ENCODE data around the gene NTRK2.

Gene NTRK2

GRCh38 chr9:84939774-84940173, 270.2 kb downstream of the NTRK2 start:
- Histone ChIP-seq H3K4me3 (ENCODE audit: control insufficient read depth in 1 of 7, extremely low read depth in 1 of 7, insufficient read depth in 4 of 7, low read depth in 2 of 7, low read length in 6 of 7) (no peak overlapping the region), H3K27ac (ENCODE audit: insufficient read depth in 1 of 2, low read depth in 1 of 2, low read length in 2 of 2, poor library complexity in 1 of 2, severe bottlenecking in 2 of 2) (no peak overlapping the region), H3K27me3 (replicated peaks in 2 of 5; ENCODE audit: control insufficient read depth in 4 of 5, insufficient read depth in 5 of 5, low read length in 4 of 5) (peaks cover 0 to 2% (median 0%) of the 10 kb centered on the region in 5 experiments), H3K4me1 (ENCODE audit: control extremely low read depth in 1 of 4, control insufficient read depth in 4 of 4, insufficient read depth in 4 of 4, low read length in 3 of 4) (no peaks in the 10 kb centered on the region), H3K36me3 (ENCODE audit: control insufficient read depth in 4 of 4, insufficient read depth in 4 of 4, low read length in 3 of 4) (no peaks in the 10 kb centered on the region), H3K9me3 (ENCODE audit: control extremely low read depth in 1 of 5, control insufficient read depth in 4 of 5, insufficient read depth in 2 of 5, low read depth in 1 of 5, low read length in 4 of 5) (no peaks in the 10 kb centered on the region)
- CTCF ChIA-PET, result no interaction called here
- POLR2A ChIA-PET, result no interaction called here
- WGBS (ENCODE audit: insufficient coverage), result 86% methylated on average over 2 of the region's 3 CpGs
- no peak for DNase-seq

- H3K9me3 ChIP-seq (ENCODE audit: control extremely low read depth in 1 of 5, control insufficient read depth in 4 of 5, insufficient read depth in 2 of 5, low read depth in 1 of 5, low read length in 4 of 5), result no peaks in the 10 kb centered on the region
- DNase-seq, result no peak
- no peak overlapping the region for H3K27ac ChIP-seq (ENCODE audit: insufficient read depth in 1 of 2, low read depth in 1 of 2, low read length in 2 of 2, poor library complexity in 1 of 2, severe bottlenecking in 2 of 2)
- H3K4me3 ChIP-seq (ENCODE audit: control insufficient read depth in 1 of 7, extremely low read depth in 1 of 7, insufficient read depth in 4 of 7, low read depth in 2 of 7, low read length in 6 of 7), result no peak overlapping the region
- ChIA-PET CTCF (no interaction called here), POLR2A (no interaction called here)
- peaks cover 0 to 2% (median 0%) of the 10 kb centered on the region in 5 experiments for H3K27me3 ChIP-seq (replicated peaks in 2 of 5; ENCODE audit: control insufficient read depth in 4 of 5, insufficient read depth in 5 of 5, low read length in 4 of 5)
- WGBS (ENCODE audit: insufficient coverage), result 100% methylated on average over 2 of the region's 2 CpGs
- no peaks in the 10 kb centered on the region for H3K4me1 ChIP-seq (ENCODE audit: control extremely low read depth in 1 of 4, control insufficient read depth in 4 of 4, insufficient read depth in 4 of 4, low read length in 3 of 4)
- no peaks in the 10 kb centered on the region for H3K36me3 ChIP-seq (ENCODE audit: control insufficient read depth in 4 of 4, insufficient read depth in 4 of 4, low read length in 3 of 4)
Observed at GRCh38 chr9:84940294-84940693, 270.8 kb downstream of the NTRK2 start.

- Histone ChIP-seq H3K4me1 (ENCODE audit: control extremely low read depth in 1 of 4, control insufficient read depth in 4 of 4, insufficient read depth in 4 of 4, low read length in 3 of 4) (no peaks in the 10 kb centered on the region), H3K9me3 (ENCODE audit: control extremely low read depth in 1 of 5, control insufficient read depth in 4 of 5, insufficient read depth in 2 of 5, low read depth in 1 of 5, low read length in 4 of 5) (no peaks in the 10 kb centered on the region), H3K36me3 (ENCODE audit: control insufficient read depth in 4 of 4, insufficient read depth in 4 of 4, low read length in 3 of 4) (no peaks in the 10 kb centered on the region), H3K27ac (ENCODE audit: insufficient read depth in 1 of 2, low read depth in 1 of 2, low read length in 2 of 2, poor library complexity in 1 of 2, severe bottlenecking in 2 of 2) (no peak overlapping the region), H3K4me3 (ENCODE audit: control insufficient read depth in 1 of 7, extremely low read depth in 1 of 7, insufficient read depth in 4 of 7, low read depth in 2 of 7, low read length in 6 of 7) (no peak overlapping the region), H3K27me3 (replicated peaks in 2 of 5; ENCODE audit: control insufficient read depth in 4 of 5, insufficient read depth in 5 of 5, low read length in 4 of 5) (no peaks in the 10 kb centered on the region)
- POLR2A ChIA-PET, result no interaction called here
- no peak for DNase-seq
- CTCF ChIA-PET, result interaction anchor here (0.5 kb wide), 1 partner anchor 540 kb away, joined by 3 read pairs; no protein-coding TSS in a partner anchor
Observed at GRCh38 chr9:84941792-84942191, 272.3 kb downstream of the NTRK2 start.

- ChIA-PET POLR2A (no interaction called here), CTCF (interaction anchor here (0.6 kb wide), 1 partner anchor 40 kb away, joined by 3 read pairs; no protein-coding TSS in a partner anchor)
- H3K4me3 ChIP-seq (ENCODE audit: control insufficient read depth in 1 of 7, extremely low read depth in 1 of 7, insufficient read depth in 4 of 7, low read depth in 2 of 7, low read length in 6 of 7), result no peak overlapping the region
- H3K27me3 ChIP-seq (replicated peaks in 2 of 5; ENCODE audit: control insufficient read depth in 4 of 5, insufficient read depth in 5 of 5, low read length in 4 of 5), result no peaks in the 10 kb centered on the region
- DNase-seq, result no peak
- no peak overlapping the region for H3K27ac ChIP-seq (ENCODE audit: insufficient read depth in 1 of 2, low read depth in 1 of 2, low read length in 2 of 2, poor library complexity in 1 of 2, severe bottlenecking in 2 of 2)
- 96% methylated on average over 2 of the region's 2 CpGs for WGBS (ENCODE audit: insufficient coverage)
- no peaks in the 10 kb centered on the region for H3K4me1 ChIP-seq (ENCODE audit: control extremely low read depth in 1 of 4, control insufficient read depth in 4 of 4, insufficient read depth in 4 of 4, low read length in 3 of 4)
- H3K9me3 ChIP-seq (ENCODE audit: control extremely low read depth in 1 of 5, control insufficient read depth in 4 of 5, insufficient read depth in 2 of 5, low read depth in 1 of 5, low read length in 4 of 5), result no peaks in the 10 kb centered on the region
- H3K36me3 ChIP-seq (ENCODE audit: control insufficient read depth in 4 of 4, insufficient read depth in 4 of 4, low read length in 3 of 4), result no peaks in the 10 kb centered on the region
Observed at GRCh38 chr9:84943482-84944050, 274.0 kb downstream of the NTRK2 start.

GRCh38 chr9:84945878-84946538, 276.5 kb downstream of the NTRK2 start:
- WGBS (ENCODE audit: insufficient coverage), result 94% methylated on average over 8 of the region's 8 CpGs
- CTCF ChIA-PET, result interaction anchor here (1.2 to 1.3 kb wide), 3 partner anchors 9 to 25 kb away, joined by 3 to 4 read pairs (median 3); no protein-coding TSS in a partner anchor

GRCh38 chr9:84947412-84947972, 278.0 kb downstream of the NTRK2 start:
- H3K4me1 ChIP-seq (ENCODE audit: control extremely low read depth in 1 of 4, control insufficient read depth in 4 of 4, insufficient read depth in 4 of 4, low read length in 3 of 4), result no peaks in the 10 kb centered on the region
- no peak overlapping the region for H3K27ac ChIP-seq (ENCODE audit: insufficient read depth in 1 of 2, low read depth in 1 of 2, low read length in 2 of 2, poor library complexity in 1 of 2, severe bottlenecking in 2 of 2)
- peaks cover 0 to 9% (median 5%) of the 10 kb centered on the region in 5 experiments for H3K27me3 ChIP-seq (replicated peaks in 2 of 5; ENCODE audit: control insufficient read depth in 4 of 5, insufficient read depth in 5 of 5, low read length in 4 of 5)
- WGBS (ENCODE audit: insufficient coverage), result 100% methylated on average over 4 of the region's 5 CpGs
- DNase-seq, result no peak
- H3K4me3 ChIP-seq (ENCODE audit: control insufficient read depth in 1 of 7, extremely low read depth in 1 of 7, insufficient read depth in 4 of 7, low read depth in 2 of 7, low read length in 6 of 7), result no peak overlapping the region
- POLR2A ChIA-PET, result no interaction called here
- H3K36me3 ChIP-seq (ENCODE audit: control insufficient read depth in 4 of 4, insufficient read depth in 4 of 4, low read length in 3 of 4), result no peaks in the 10 kb centered on the region
- H3K9me3 ChIP-seq (ENCODE audit: control extremely low read depth in 1 of 5, control insufficient read depth in 4 of 5, insufficient read depth in 2 of 5, low read depth in 1 of 5, low read length in 4 of 5), result no peaks in the 10 kb centered on the region
- CTCF ChIA-PET, result interaction anchor here (1.3 kb wide), 1 partner anchor 24 kb away, joined by 3 read pairs; no protein-coding TSS in a partner anchor

More at GRCh38 chr9:84945878-84946538, 276.5 kb downstream of the NTRK2 start:
- Histone ChIP-seq H3K9me3 (ENCODE audit: control extremely low read depth in 1 of 5, control insufficient read depth in 4 of 5, insufficient read depth in 2 of 5, low read depth in 1 of 5, low read length in 4 of 5) (no peaks in the 10 kb centered on the region), H3K4me1 (ENCODE audit: control extremely low read depth in 1 of 4, control insufficient read depth in 4 of 4, insufficient read depth in 4 of 4, low read length in 3 of 4) (no peaks in the 10 kb centered on the region), H3K27ac (ENCODE audit: insufficient read depth in 1 of 2, low read depth in 1 of 2, low read length in 2 of 2, poor library complexity in 1 of 2, severe bottlenecking in 2 of 2) (no peak overlapping the region), H3K36me3 (ENCODE audit: control insufficient read depth in 4 of 4, insufficient read depth in 4 of 4, low read length in 3 of 4) (no peaks in the 10 kb centered on the region), H3K4me3 (ENCODE audit: control insufficient read depth in 1 of 7, extremely low read depth in 1 of 7, insufficient read depth in 4 of 7, low read depth in 2 of 7, low read length in 6 of 7) (no peak overlapping the region), H3K27me3 (replicated peaks in 2 of 5; ENCODE audit: control insufficient read depth in 4 of 5, insufficient read depth in 5 of 5, low read length in 4 of 5) (peaks cover 0 to 4% (median 1%) of the 10 kb centered on the region in 5 experiments)
- no peak for DNase-seq
- POLR2A ChIA-PET, result no interaction called here

GRCh38 chr9:84949258-84949657, 279.7 kb downstream of the NTRK2 start:
- H3K9me3 ChIP-seq (ENCODE audit: control extremely low read depth in 1 of 5, control insufficient read depth in 4 of 5, insufficient read depth in 2 of 5, low read depth in 1 of 5, low read length in 4 of 5), result no peaks in the 10 kb centered on the region
- no peak overlapping the region for H3K27ac ChIP-seq (ENCODE audit: insufficient read depth in 1 of 2, low read depth in 1 of 2, low read length in 2 of 2, poor library complexity in 1 of 2, severe bottlenecking in 2 of 2)
- H3K4me1 ChIP-seq (ENCODE audit: control extremely low read depth in 1 of 4, control insufficient read depth in 4 of 4, insufficient read depth in 4 of 4, low read length in 3 of 4), result no peaks in the 10 kb centered on the region
- no peak overlapping the region for H3K4me3 ChIP-seq (ENCODE audit: control insufficient read depth in 1 of 7, extremely low read depth in 1 of 7, insufficient read depth in 4 of 7, low read depth in 2 of 7, low read length in 6 of 7)
- POLR2A ChIA-PET, result no interaction called here
- H3K36me3 ChIP-seq (ENCODE audit: control insufficient read depth in 4 of 4, insufficient read depth in 4 of 4, low read length in 3 of 4), result no peaks in the 10 kb centered on the region
- no peak for DNase-seq
- 100% methylated on average over 1 of the region's 4 CpGs for WGBS (ENCODE audit: insufficient coverage)
- CTCF ChIA-PET, result no interaction called here
- H3K27me3 ChIP-seq (replicated peaks in 2 of 5; ENCODE audit: control insufficient read depth in 4 of 5, insufficient read depth in 5 of 5, low read length in 4 of 5), result peaks cover 0 to 10% (median 8%) of the 10 kb centered on the region in 5 experiments
